VCaP (cell line): ENCODE results near the gene PRKACA.
A peak's percentile ranks its signal among the peaks of the same experiment; 100 is the strongest.

Source experiments
- H3K27ac ChIP-seq: fragments of 450-650 bp; 2 replicates; pipeline ENCODE4 v1.5.1; 2017
- CTCF ChIP-seq: fragments of 450-650 bp; conservative IDR thresholded peaks from 2 replicates; pipeline ENCODE4 v1.5.1; 2017; ENCODE audit warnings: mild to moderate bottlenecking, moderate library complexity

Gene PRKACA

DNA sequence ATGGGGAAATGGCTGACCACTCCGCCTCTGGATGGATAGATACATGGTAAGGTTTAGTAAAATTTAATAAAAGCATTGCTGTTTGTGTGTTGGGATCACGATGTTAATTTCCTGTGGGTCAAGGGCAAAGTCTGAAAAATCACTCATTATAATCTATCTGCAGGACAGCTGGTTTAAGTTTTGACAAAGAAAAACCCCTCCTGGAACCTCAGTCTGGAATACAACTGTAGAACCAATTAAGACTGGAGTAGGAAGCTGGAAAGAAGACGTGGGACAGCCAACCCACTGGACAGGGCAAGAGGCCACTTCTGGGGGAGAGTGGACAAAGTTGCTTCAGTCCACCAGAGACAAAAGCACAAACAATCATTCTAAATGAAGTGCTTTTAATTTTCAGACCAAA, 1.6 kb upstream of the PRKACA start:
- TF ChIP-seq CTCF, result no peak
- peak overlapping the region; percentile 91 for H3K27ac ChIP-seq

GRCh38 chr19:14118165-14119051, 846 bp upstream of the PRKACA start:
- no peak for TF ChIP-seq CTCF
- peak overlapping the region; percentile 91 for H3K27ac ChIP-seq

DNA sequence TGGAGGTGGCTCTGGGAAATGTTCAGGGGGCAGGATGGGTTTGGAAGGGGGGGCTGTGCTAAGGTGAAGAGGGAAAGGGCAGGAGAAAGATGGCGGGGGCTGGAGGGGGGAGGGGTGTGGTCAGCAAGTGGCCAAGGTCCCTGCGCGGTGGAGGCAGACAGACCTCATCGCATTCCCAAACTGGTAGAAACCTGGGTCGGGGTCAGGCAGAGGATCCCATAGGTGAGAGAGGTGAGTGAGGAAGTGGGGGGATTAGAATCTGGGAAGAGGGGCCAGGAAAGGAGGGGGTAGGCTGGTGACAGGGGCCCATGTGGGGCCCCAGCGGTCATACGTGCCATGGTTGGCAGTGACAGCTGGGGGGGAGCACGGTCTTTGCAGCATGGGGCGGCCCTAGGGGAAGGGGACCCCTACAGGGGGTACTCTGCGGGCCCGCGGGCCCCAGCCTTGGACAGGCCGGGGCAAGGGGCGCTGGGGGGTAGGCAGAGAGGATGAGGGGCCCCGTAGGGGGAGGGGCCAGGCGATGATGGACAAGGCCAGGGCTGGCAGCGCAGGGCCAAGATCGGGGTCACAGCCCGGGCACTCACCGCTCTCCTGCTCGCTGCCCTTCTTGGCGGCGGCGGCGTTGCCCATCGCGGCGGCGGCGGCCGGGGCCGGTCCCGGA, 514 bp downstream of the PRKACA start:
- TF ChIP-seq CTCF, result no peak
- H3K27ac ChIP-seq, result peak overlapping the region; percentile 91

DNA sequence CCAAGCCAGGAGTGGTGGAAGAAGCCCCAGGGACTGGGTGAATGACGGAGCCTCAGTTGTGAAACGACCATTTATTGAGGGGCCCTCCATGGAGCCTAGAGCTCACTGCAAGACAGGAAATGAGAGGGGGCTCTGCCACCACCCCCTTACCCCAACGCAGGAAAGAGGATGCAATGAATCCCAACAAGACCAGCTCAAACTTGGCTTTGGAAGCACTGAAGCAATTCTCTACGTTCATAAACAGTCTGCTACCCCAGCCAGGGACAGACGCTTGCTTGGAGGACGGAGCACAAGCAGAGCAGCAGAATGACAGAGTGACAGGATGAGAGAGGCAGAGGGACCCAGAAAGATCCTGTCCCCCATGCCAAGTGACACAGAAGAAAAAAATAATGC, 1.0 kb downstream of the PRKACA start:
- H3K27ac ChIP-seq, result peak overlapping the region; percentile 91; the same call in 1 of the 2 replicates
- no peak for TF ChIP-seq CTCF

DNA sequence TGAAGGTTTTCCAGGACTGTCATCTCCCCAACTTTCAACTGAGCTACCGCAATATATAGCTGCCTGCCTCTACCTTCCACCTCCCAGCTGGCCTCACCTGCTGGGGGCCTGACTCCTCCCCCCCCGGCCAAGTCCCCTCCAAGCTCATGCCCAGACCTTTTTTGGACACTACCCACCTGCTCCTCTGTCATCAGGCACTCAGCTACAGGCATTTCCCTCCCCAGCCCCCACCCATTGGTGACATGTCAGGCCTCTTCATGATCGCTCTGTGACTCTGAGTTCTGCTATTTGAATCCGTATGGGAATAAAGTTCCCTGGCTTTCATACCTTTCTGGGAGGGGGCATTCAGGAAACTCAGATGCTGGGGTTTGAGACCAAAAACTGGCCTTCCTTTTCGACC, 1.8 kb downstream of the PRKACA start:
- H3K27ac ChIP-seq, result peak overlapping the region; percentile 91; the same call in 1 of the 2 replicates
- no peak for TF ChIP-seq CTCF

DNA sequence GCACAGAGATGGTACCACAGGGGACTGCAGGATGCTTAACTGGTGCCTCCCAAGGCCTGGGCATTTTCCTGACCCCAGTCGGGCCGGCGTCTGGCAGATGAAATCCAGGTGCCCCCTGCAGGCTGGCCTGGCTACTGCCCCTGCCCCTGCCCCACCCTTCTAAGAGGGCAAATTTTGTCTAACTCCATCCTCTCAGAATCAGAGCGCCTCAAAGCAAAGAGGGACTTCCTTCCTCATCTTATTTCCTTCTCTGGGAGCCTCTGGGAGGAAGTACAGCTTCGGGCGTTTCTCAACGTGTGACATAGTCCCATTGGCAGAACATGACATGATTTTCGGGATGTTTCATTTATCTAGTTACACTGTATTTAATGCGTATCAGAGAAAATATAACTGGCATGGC, 2.7 kb downstream of the PRKACA start:
- H3K27ac ChIP-seq, result no peak overlapping the region
- peak; percentile 77 for TF ChIP-seq CTCF

GRCh38 chr19:14114439-14114838, 3.1 kb downstream of the PRKACA start:
- no peak for TF ChIP-seq CTCF
- H3K27ac ChIP-seq, result no peak overlapping the region
